Glutamatergic neuron (in vitro differentiated cells): ENCODE data around the gene DHFR2. TPM values are rescaled to one million over a fixed set of nuclear protein-coding genes. Genes with fewer than 3 reads are reported as not detected.
"Not testable (repeated sequence)": the region's sequence is repeated elsewhere in the genome, so short reads cannot be mapped to it uniquely, and the experiment has no call there.

Source experiments
- DNase-seq: peaks from one replicate; pipeline ENCODE4 v3.0.0; 2022
- H3K27ac Mint-ChIP-seq: one replicate; pipeline ENCODE4 v1.8.0; 2020; ENCODE audit warnings: mild to moderate bottlenecking, mixed read lengths, inconsistent platforms; ENCODE audit not compliant: unreplicated experiment
- H3K27me3 Mint-ChIP-seq: one replicate; pipeline ENCODE4 v1.8.0; 2020; ENCODE audit warnings: mild to moderate bottlenecking, moderate library complexity, mixed read lengths, inconsistent platforms; ENCODE audit not compliant: unreplicated experiment
- H3K36me3 Mint-ChIP-seq: one replicate; pipeline ENCODE4 v1.8.0; 2020; ENCODE audit warnings: mild to moderate bottlenecking, mixed read lengths, inconsistent platforms; ENCODE audit not compliant: unreplicated experiment
- H3K4me1 Mint-ChIP-seq: one replicate; pipeline ENCODE4 v1.8.0; 2020; ENCODE audit warnings: mild to moderate bottlenecking, low read depth, mixed read lengths, inconsistent platforms; ENCODE audit not compliant: unreplicated experiment
- H3K4me3 Mint-ChIP-seq: one replicate; pipeline ENCODE4 v1.8.0; 2020; ENCODE audit warnings: mild to moderate bottlenecking, mixed read lengths, inconsistent platforms; ENCODE audit not compliant: unreplicated experiment
- H3K9me3 Mint-ChIP-seq: one replicate; pipeline ENCODE4 v1.8.0; 2020; ENCODE audit warnings: mild to moderate bottlenecking, moderate library complexity, mixed read lengths, inconsistent platforms; ENCODE audit not compliant: unreplicated experiment
- long read RNA-seq: library from polyadenylated mRNA; unstranded; transcript quantifications from one replicate; pipeline ENCODE4 v2.0.0, GENCODE V29; 2020; ENCODE audit not compliant: unreplicated experiment
- total RNA-seq: library from RNA; stranded (reverse); fragmentation: NEBNext Ultra II Directional; extraction: Animal tissue kit (Norgen Biotek cat#: 25700); gene quantifications from one replicate; pipeline ENCODE4 v1.2.1, GENCODE V29; 2021; ENCODE audit not compliant: unreplicated experiment
- TF ChIP-seq, protein P1 (sequence below): fragments of 200-600 bp; sonication (generic); IDR thresholded peaks from one replicate; pipeline ENCODE4 v1.5.0; 2021; ENCODE audit not compliant: partially characterized antibody, unreplicated experiment

The DHFR2 gene
- total RNA-seq, result 3.5 TPM
- long read RNA-seq, partial matches to known transcripts, result 0 of 1 reads
- long read RNA-seq, other reads (novel, unspliced or antisense), result 0 of 1 reads

- peak; percentile 89 for DNase-seq
- Mint-ChIP-seq H3K36me3 (peaks cover 6% of the 10 kb centered on the region), H3K27ac (peak within 1 kb of the TSS; percentile 99), H3K4me3 (peak within 1 kb of the TSS; percentile 98), H3K9me3 (peaks cover 4% of the 10 kb centered on the region), H3K4me1 (peaks cover 8% of the 10 kb centered on the region), H3K27me3 (peaks cover 5% of the 10 kb centered on the region)
- TF ChIP-seq, protein P1, sequence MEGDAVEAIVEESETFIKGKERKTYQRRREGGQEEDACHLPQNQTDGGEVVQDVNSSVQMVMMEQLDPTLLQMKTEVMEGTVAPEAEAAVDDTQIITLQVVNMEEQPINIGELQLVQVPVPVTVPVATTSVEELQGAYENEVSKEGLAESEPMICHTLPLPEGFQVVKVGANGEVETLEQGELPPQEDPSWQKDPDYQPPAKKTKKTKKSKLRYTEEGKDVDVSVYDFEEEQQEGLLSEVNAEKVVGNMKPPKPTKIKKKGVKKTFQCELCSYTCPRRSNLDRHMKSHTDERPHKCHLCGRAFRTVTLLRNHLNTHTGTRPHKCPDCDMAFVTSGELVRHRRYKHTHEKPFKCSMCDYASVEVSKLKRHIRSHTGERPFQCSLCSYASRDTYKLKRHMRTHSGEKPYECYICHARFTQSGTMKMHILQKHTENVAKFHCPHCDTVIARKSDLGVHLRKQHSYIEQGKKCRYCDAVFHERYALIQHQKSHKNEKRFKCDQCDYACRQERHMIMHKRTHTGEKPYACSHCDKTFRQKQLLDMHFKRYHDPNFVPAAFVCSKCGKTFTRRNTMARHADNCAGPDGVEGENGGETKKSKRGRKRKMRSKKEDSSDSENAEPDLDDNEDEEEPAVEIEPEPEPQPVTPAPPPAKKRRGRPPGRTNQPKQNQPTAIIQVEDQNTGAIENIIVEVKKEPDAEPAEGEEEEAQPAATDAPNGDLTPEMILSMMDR, result no peak
These were observed at the start of gene DHFR2, which contains the start of gene NSUN3 for GRCh38 chr3:94062513-94063404. Gene DHFR2, minus strand, starts transcription at chr3:94062916. Its CDS starts 1,405 bp downstream, at chr3:94061511. Gene NSUN3, plus strand, starts transcription at chr3:94063061. Its CDS starts 66 bp downstream, at chr3:94063127.

GRCh38 chr3:94110854-94111253 lies 48.1 kb upstream of the DHFR2 start:
- Mint-ChIP-seq H3K9me3 (peaks cover 1% of the 10 kb centered on the region), H3K36me3 (no peaks in the 10 kb centered on the region), H3K27me3 (no peaks in the 10 kb centered on the region), H3K4me3 (no peak overlapping the region), H3K4me1 (peaks cover 18% of the 10 kb centered on the region), H3K27ac (no peak overlapping the region)
- DNase-seq, result no peak
- TF ChIP-seq, protein P1, result no peak

DNA sequence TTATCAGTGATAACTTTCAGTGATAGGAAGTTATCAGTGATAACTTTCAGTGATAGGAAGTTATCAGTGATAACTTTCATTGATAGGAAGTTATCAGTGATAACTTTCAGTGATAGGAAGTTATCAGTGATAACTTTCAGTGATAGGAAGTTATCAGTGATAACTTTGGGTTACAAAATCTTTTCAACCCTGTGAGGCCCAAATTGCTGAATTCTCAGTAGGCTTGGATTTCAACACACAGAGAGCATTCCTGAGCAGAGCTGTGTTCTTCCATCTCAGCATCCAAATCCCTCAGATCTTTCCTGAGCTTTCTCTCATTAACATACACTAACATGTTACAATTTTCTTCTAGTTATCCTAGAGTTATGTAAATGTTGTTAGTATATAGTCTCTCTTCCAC lies 47.5 kb upstream of the DHFR2 start:
- not testable (repeated sequence) for H3K4me3 Mint-ChIP-seq, H3K9me3 Mint-ChIP-seq, H3K27ac Mint-ChIP-seq, H3K36me3 Mint-ChIP-seq, DNase-seq, H3K27me3 Mint-ChIP-seq
- H3K4me1 Mint-ChIP-seq, result peaks cover 15% of the 10 kb centered on the region

- Mint-ChIP-seq H3K4me1 (no peaks in the 10 kb centered on the region), H3K9me3 (no peaks in the 10 kb centered on the region), H3K4me3 (no peak overlapping the region), H3K27ac (no peak overlapping the region), H3K36me3 (no peaks in the 10 kb centered on the region), H3K27me3 (no peaks in the 10 kb centered on the region)
- DNase-seq, result no peak
- TF ChIP-seq, protein P1, result no peak
These were observed 43.6 kb upstream of the DHFR2 start for GRCh38 chr3:94106268-94106667.

DNA sequence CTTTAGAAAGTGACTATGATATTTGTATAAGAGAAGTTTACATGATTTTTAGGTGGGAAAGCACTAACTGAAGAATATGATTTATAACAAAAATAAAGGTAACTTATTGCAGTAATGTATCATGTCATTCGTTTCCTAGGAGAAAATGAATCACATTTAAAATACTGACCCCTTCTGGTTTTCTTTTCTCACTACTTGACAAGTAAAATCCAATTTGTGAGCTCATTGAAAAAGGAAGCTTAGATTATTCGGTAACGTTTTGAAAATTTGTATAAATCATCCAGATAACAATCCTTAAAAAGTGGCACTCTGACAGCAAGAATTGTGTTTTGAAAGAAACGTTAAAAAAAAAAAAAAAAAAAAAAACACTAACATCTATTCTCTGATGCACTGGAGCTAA lies 39.1 kb upstream of the DHFR2 start:
- no peaks in the 10 kb centered on the region for H3K36me3 Mint-ChIP-seq
- no peak for DNase-seq
- no peaks in the 10 kb centered on the region for H3K27me3 Mint-ChIP-seq
- TF ChIP-seq, protein P1, result no peak
- H3K4me3 Mint-ChIP-seq, result no peak overlapping the region
- no peak overlapping the region for H3K27ac Mint-ChIP-seq
- H3K9me3 Mint-ChIP-seq, result no peaks in the 10 kb centered on the region
- H3K4me1 Mint-ChIP-seq, result peaks cover 2% of the 10 kb centered on the region
